Caco-2 (cell line): Measurements from ENCODE around the gene ECM2. TPM values are rescaled to one million over a fixed set of nuclear protein-coding genes. Genes with fewer than 3 reads are reported as not detected.
A peak's percentile ranks its signal among the peaks of the same experiment; 100 is the strongest.

Experiments
- BruUV-seq: library from RNA; stranded (reverse); fragments of 400-500 nt; replicated peaks from 2 replicates; lab custom pipeline; 2021; lab: Mats Ljungman, UMichigan
- CTCF ChIA-PET: fragments of 300-600 bp; sonication (Branson Sonifier 250); formaldehyde crosslinking; loops from one replicate; lab custom pipeline; 2022; ENCODE audit warnings: antibody characterized with exemption; lab: Charles Lee
- POLR2A ChIA-PET: fragments of 300-600 bp; sonication (Branson Sonifier 250); formaldehyde crosslinking; loops from one replicate; lab custom pipeline; 2022; ENCODE audit warnings: antibody characterized with exemption; lab: Charles Lee
- DNase-seq, 2 experiments: peaks; one replicate each; pipeline versions ENCODE4 v3.0.0 to v3.0.0-alpha.2; 2020 to 2022
- H3K27me3 ChIP-seq: replicated peaks from 2 replicates; pipeline ENCODE4 v1.6.0; 2011; ENCODE audit warnings: low read length; ENCODE audit not compliant: control insufficient read depth, insufficient read depth
- H3K36me3 ChIP-seq: 2 replicates; pipeline ENCODE4 v1.5.1; 2011; ENCODE audit warnings: low read length; ENCODE audit not compliant: control insufficient read depth, insufficient read depth
- H3K4me1 ChIP-seq: fragments of 250-450 bp; sonication (Bioruptor Pico); 2 replicates; pipeline ENCODE4 v1.5.1; 2020; ENCODE audit warnings: mild to moderate bottlenecking
- H3K4me3 ChIP-seq: 2 replicates; pipeline ENCODE4 v1.5.1; 2011; ENCODE audit warnings: low read depth, mild to moderate bottlenecking, control low read depth, low read length
- H3K9me3 ChIP-seq: fragments of 250-450 bp; sonication (Bioruptor Pico); 2 replicates; pipeline ENCODE4 v1.5.1; 2020; ENCODE audit warnings: mild to moderate bottlenecking, moderate library complexity
- H3K27ac Mint-ChIP-seq: one replicate; pipeline ENCODE4 v1.8.0; 2022; ENCODE audit warnings: mixed read lengths; ENCODE audit not compliant: unreplicated experiment
- H3K27me3 Mint-ChIP-seq: one replicate; pipeline ENCODE4 v1.8.0; 2022; ENCODE audit warnings: mixed read lengths; ENCODE audit not compliant: insufficient read depth, unreplicated experiment
- H3K36me3 Mint-ChIP-seq: one replicate; pipeline ENCODE4 v1.8.0; 2022; ENCODE audit warnings: mild to moderate bottlenecking, mixed read lengths; ENCODE audit not compliant: insufficient read depth, unreplicated experiment
- H3K4me1 Mint-ChIP-seq: one replicate; pipeline ENCODE4 v1.8.0; 2022; ENCODE audit warnings: low read depth, mixed read lengths; ENCODE audit not compliant: unreplicated experiment
- H3K4me3 Mint-ChIP-seq: one replicate; pipeline ENCODE4 v1.8.0; 2022; ENCODE audit warnings: mild to moderate bottlenecking, moderate library complexity, mixed read lengths; ENCODE audit not compliant: unreplicated experiment
- H3K9me3 Mint-ChIP-seq: one replicate; pipeline ENCODE4 v1.8.0; 2022; ENCODE audit warnings: mixed read lengths; ENCODE audit not compliant: unreplicated experiment
- CTCF ChIP-seq, 2 experiments: fragments of 200-600 bp in 1 of 2; IDR thresholded peaks; 1 replicate in 1 of 2; 2 replicates in 1 of 2; pipeline versions ENCODE4 v1.5.1 to v1.8.0; 2011 to 2022; ENCODE audit warnings: antibody characterized with exemption in 1 of 2, control low read depth in 1 of 2, inconsistent platforms in 1 of 2, low read depth in 1 of 2, low read length in 1 of 2, mild to moderate bottlenecking in 1 of 2, moderate library complexity in 1 of 2; ENCODE audit not compliant: insufficient read depth in 1 of 2, severe bottlenecking in 1 of 2, unreplicated experiment in 1 of 2
- intact Hi-C: fragments of 100-400 bp; cut with micrococcal nuclease; formaldehyde crosslinking; loops from one replicate; pipeline ENCODE4 v1.10.0; 2022; ENCODE audit not compliant: unreplicated experiment
- total RNA-seq: library from RNA; stranded (reverse); gene quantifications from 2 replicates; pipeline ENCODE4 v1.2.3, GENCODE V29; 2022

ECM2 gene
- total RNA-seq, 1 experiment from 2014 or later: not detected

GRCh38 chr9:92501671-92502393, 34.0 kb downstream of the ECM2 start:
- ChIA-PET CTCF (interaction anchor here (0.9 to 1.0 kb wide), 3 partner anchors 132 to 307 kb away, joined by 3 to 4 read pairs (median 3); no protein-coding TSS in a partner anchor), POLR2A (no interaction called here)
- Histone ChIP-seq H3K4me3 (no peak overlapping the region), H3K4me1 (no peaks in the 10 kb centered on the region), H3K36me3 (no peaks in the 10 kb centered on the region), H3K27me3 (no peaks in the 10 kb centered on the region), H3K9me3 (no peaks in the 10 kb centered on the region)
- BruUV-seq: no TSS peak
- intact Hi-C loops: loop anchor here (2.0 kb wide), 1 partner anchor 133 kb away; no protein-coding TSS in a partner anchor
- Mint-ChIP-seq H3K4me1 (peaks cover 11% of the 10 kb centered on the region), H3K4me3 (no peak overlapping the region), H3K27me3 (no peaks in the 10 kb centered on the region), H3K9me3 (no peaks in the 10 kb centered on the region), H3K27ac (no peak overlapping the region), H3K36me3 (no peaks in the 10 kb centered on the region)
- DNase-seq: peak; percentile 33 to 45
- peak; percentile 15 to 60 for TF ChIP-seq CTCF (IDR thresholded peaks at IDR 0.05; ENCODE audit: insufficient read depth in 1 of 2, low read depth in 1 of 2, low read length in 1 of 2, severe bottlenecking in 1 of 2, unreplicated experiment in 1 of 2)

- Mint-ChIP-seq H3K4me1 (peaks cover 2% of the 10 kb centered on the region), H3K9me3 (no peaks in the 10 kb centered on the region), H3K27me3 (no peaks in the 10 kb centered on the region), H3K36me3 (no peaks in the 10 kb centered on the region), H3K27ac (no peak overlapping the region), H3K4me3 (no peak overlapping the region)
- intact Hi-C loops: no loop called here
- no peaks in the 10 kb centered on the region for H3K4me1 ChIP-seq
- BruUV-seq: no TSS peak
- H3K9me3 ChIP-seq: no peaks in the 10 kb centered on the region
- no peak for TF ChIP-seq CTCF (IDR thresholded peaks at IDR 0.05; ENCODE audit: insufficient read depth in 1 of 2, low read depth in 1 of 2, low read length in 1 of 2, severe bottlenecking in 1 of 2, unreplicated experiment in 1 of 2)
- ChIA-PET CTCF (no interaction called here), POLR2A (no interaction called here)
- H3K36me3 ChIP-seq: no peaks in the 10 kb centered on the region
- H3K27me3 ChIP-seq: no peaks in the 10 kb centered on the region
- H3K4me3 ChIP-seq: no peak overlapping the region
- DNase-seq: no peak
Measured at GRCh38 chr9:92500725-92501124, 35.1 kb downstream of the ECM2 start.

GRCh38 chr9:92499701-92500100, 36.1 kb downstream of the ECM2 start:
- BruUV-seq: no TSS peak
- no peaks in the 10 kb centered on the region for H3K36me3 ChIP-seq
- no peaks in the 10 kb centered on the region for H3K9me3 ChIP-seq
- Mint-ChIP-seq H3K4me3 (no peak overlapping the region), H3K36me3 (no peaks in the 10 kb centered on the region), H3K27me3 (no peaks in the 10 kb centered on the region), H3K9me3 (no peaks in the 10 kb centered on the region), H3K4me1 (no peaks in the 10 kb centered on the region), H3K27ac (no peak overlapping the region)
- H3K4me1 ChIP-seq: no peaks in the 10 kb centered on the region
- H3K4me3 ChIP-seq: no peak overlapping the region
- ChIA-PET CTCF (no interaction called here), POLR2A (no interaction called here)
- no peak for TF ChIP-seq CTCF (IDR thresholded peaks at IDR 0.05; ENCODE audit: insufficient read depth in 1 of 2, low read depth in 1 of 2, low read length in 1 of 2, severe bottlenecking in 1 of 2, unreplicated experiment in 1 of 2)
- no peaks in the 10 kb centered on the region for H3K27me3 ChIP-seq
- no peak for DNase-seq
- intact Hi-C loops: no loop called here
